BE2C (cell line): ENCODE results near the gene ZNF33A. TPM values are rescaled to one million over a fixed set of nuclear protein-coding genes. Genes with fewer than 3 reads are reported as not detected.
A peak's percentile ranks its signal among the peaks of the same experiment; 100 is the strongest.

Experiments used
- DNase-seq: peaks from one replicate; pipeline ENCODE4 v3.0.0-alpha.2; 2020
- H3K27me3 ChIP-seq: fragments of 250-450 bp; sonication (Bioruptor Pico); 2 replicates; pipeline ENCODE4 v1.5.1; 2020; ENCODE audit warnings: mild to moderate bottlenecking
- H3K36me3 ChIP-seq: fragments of 250-450 bp; sonication (Bioruptor Pico); 2 replicates; pipeline ENCODE4 v1.5.1; 2020; ENCODE audit warnings: mild to moderate bottlenecking
- H3K4me1 ChIP-seq: fragments of 250-450 bp; sonication (Bioruptor Pico); 2 replicates; pipeline ENCODE4 v1.5.1; 2020
- H3K4me3 ChIP-seq: 2 replicates; pipeline ENCODE4 v1.5.1; 2011; ENCODE audit warnings: low read depth, low read length
- H3K9me3 ChIP-seq: fragments of 250-450 bp; sonication (Bioruptor Pico); 2 replicates; pipeline ENCODE4 v1.5.1; 2020
- CTCF ChIP-seq: IDR thresholded peaks from 2 replicates; pipeline ENCODE4 v1.5.1; 2012; ENCODE audit warnings: mild to moderate bottlenecking, low read depth, low read length
- polyA plus RNA-seq: library from polyadenylated mRNA; unstranded; fragments of >200 nt; gene quantifications from one replicate; pipeline ENCODE4 v1.2.1, GENCODE V29; 2012; ENCODE audit warnings: low read depth, missing spikeins; ENCODE audit not compliant: insufficient read length, insufficient read depth

ZNF33A gene
- 10.2 TPM for polyA plus RNA-seq

- DNase-seq = peak; percentile 76
- TF ChIP-seq CTCF = 0 out of 2 replicates have a peak, but pooled peaks have one; percentile 1
- H3K4me1 ChIP-seq = no peaks in the 10 kb centered on the region
- no peaks in the 10 kb centered on the region for H3K27me3 ChIP-seq
- peak within 1 kb of the TSS; percentile 76 for H3K4me3 ChIP-seq
- no peaks in the 10 kb centered on the region for H3K9me3 ChIP-seq
- H3K36me3 ChIP-seq = no peaks in the 10 kb centered on the region
Measured at GRCh38 chr10:38010119-38010903, at the start of gene ZNF33A. Gene ZNF33A, plus strand, starts transcription at chr10:38010675. Its CDS starts 1,667 bp downstream, at chr10:38012342.

- no peak for TF ChIP-seq CTCF
- Histone ChIP-seq H3K36me3 (no peaks in the 10 kb centered on the region), H3K4me3 (no peak overlapping the region)
Measured at GRCh38 chr10:37965006-37965405, 45.5 kb upstream of the ZNF33A start.

GRCh38 chr10:37972396-37972795, 38.1 kb upstream of the ZNF33A start:
- Histone ChIP-seq H3K36me3 (no peaks in the 10 kb centered on the region), H3K4me3 (no peak overlapping the region), H3K27me3 (no peaks in the 10 kb centered on the region), H3K9me3 (no peaks in the 10 kb centered on the region), H3K4me1 (no peaks in the 10 kb centered on the region)
- no peak for TF ChIP-seq CTCF
- DNase-seq = no peak

More at GRCh38 chr10:37965006-37965405, 45.5 kb upstream of the ZNF33A start:
- Histone ChIP-seq H3K27me3 (no peaks in the 10 kb centered on the region), H3K4me1 (no peaks in the 10 kb centered on the region), H3K9me3 (no peaks in the 10 kb centered on the region)
- DNase-seq = no peak

GRCh38 chr10:37975401-37975991, 35.0 kb upstream of the ZNF33A start:
- Histone ChIP-seq H3K4me3 (peak overlapping the region; percentile 69), H3K9me3 (no peaks in the 10 kb centered on the region), H3K4me1 (no peaks in the 10 kb centered on the region), H3K27me3 (no peaks in the 10 kb centered on the region), H3K36me3 (no peaks in the 10 kb centered on the region)
- TF ChIP-seq CTCF = no peak
- no peak for DNase-seq

- H3K9me3 ChIP-seq = no peaks in the 10 kb centered on the region
- no peaks in the 10 kb centered on the region for H3K4me1 ChIP-seq
- H3K36me3 ChIP-seq = no peaks in the 10 kb centered on the region
- TF ChIP-seq CTCF = peak; percentile 89
- no peaks in the 10 kb centered on the region for H3K27me3 ChIP-seq
- peak within 1 kb of the TSS; percentile 69 for H3K4me3 ChIP-seq
- peak; percentile 96 for DNase-seq
Measured at GRCh38 chr10:37976091-37976879, 34.2 kb upstream of the ZNF33A start, which contains the start of gene ZNF25. Gene ZNF25, minus strand, starts transcription at chr10:37976647. Its CDS starts 4,925 bp downstream, at chr10:37971722.
